ES-I3 (cell line): ENCODE data around the gene ZNF302.
"Not testable (repeated sequence)": the region's sequence is repeated elsewhere in the genome, so short reads cannot be mapped to it uniquely, and the experiment has no call there.

Source experiments
- H3K36me3 ChIP-seq: 2 replicates; pipeline ENCODE4 v1.6.1; 2013; ENCODE audit warnings: mild to moderate bottlenecking, low read length, control low read depth, moderate library complexity; ENCODE audit not compliant: insufficient read depth
- H3K4me1 ChIP-seq: 2 replicates; pipeline ENCODE4 v1.6.1; 2013; ENCODE audit warnings: mild to moderate bottlenecking, control low read depth, low read length; ENCODE audit not compliant: insufficient read depth
- H3K9ac ChIP-seq: 2 replicates; pipeline ENCODE4 v1.6.1; 2013; ENCODE audit warnings: low read depth, mild to moderate bottlenecking, low read length, moderate library complexity
- H3K9me3 ChIP-seq: 2 replicates; pipeline ENCODE4 v1.6.1; 2013; ENCODE audit warnings: mild to moderate bottlenecking, low read length, moderate library complexity; ENCODE audit not compliant: control insufficient read depth, insufficient read depth

ZNF302 gene

DNA sequence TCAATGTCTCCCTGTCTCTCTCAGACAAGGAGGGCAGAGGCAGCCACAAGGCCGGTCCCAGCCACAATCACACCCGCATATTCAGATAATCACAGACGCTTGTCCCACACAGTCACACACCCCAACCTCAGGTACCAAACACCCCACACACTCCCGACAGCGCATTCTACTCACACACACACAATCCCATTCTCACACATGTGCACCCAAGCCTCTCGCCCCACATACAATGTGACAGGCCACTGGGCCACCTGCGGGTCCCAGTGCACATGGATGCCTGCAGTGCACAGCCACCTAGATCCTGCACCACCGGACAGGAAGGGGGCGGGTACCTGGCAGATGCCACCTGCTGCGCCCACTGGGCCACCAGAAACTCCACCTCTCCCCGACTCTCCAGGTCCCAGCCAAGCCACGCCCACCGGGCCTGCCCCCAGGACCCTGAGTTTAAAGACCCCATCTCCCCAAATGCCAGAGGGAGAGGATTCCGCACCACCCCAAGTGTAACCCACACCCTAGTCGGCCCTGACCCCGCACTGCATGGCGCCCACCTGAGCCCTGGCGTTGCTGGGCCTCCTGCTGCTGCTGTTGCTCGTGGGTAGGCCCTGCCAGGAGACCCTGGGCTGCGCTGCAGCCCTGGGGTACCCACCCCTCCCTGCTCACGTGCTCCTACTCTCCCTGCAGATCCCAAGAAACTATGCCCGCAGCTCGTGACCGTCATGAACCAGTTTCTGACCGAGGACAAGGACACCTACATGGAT lies 11.1 kb upstream of the ZNF302 start:
- Histone ChIP-seq H3K9ac (no peak overlapping the region), H3K4me1 (no peaks in the 10 kb centered on the region), H3K36me3 (no peaks in the 10 kb centered on the region), H3K9me3 (no peaks in the 10 kb centered on the region)

DNA sequence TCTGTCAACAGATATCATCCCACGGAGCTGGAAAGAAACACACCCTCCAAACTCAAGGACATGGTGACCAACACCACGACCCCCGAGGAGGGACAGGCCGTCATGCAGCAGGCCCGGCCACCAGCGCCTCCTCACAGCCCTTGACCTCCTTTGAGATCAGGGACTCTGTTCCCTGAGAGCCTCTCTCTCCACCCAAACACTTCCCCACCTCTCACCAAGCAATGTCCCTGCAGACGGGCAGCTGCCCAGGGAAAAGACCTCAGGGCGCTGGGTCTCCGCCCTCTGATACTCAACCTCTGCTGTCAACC lies 10.6 kb upstream of the ZNF302 start:
- Histone ChIP-seq H3K9me3 (no peaks in the 10 kb centered on the region), H3K9ac (no peak overlapping the region), H3K36me3 (no peaks in the 10 kb centered on the region), H3K4me1 (no peaks in the 10 kb centered on the region)

DNA sequence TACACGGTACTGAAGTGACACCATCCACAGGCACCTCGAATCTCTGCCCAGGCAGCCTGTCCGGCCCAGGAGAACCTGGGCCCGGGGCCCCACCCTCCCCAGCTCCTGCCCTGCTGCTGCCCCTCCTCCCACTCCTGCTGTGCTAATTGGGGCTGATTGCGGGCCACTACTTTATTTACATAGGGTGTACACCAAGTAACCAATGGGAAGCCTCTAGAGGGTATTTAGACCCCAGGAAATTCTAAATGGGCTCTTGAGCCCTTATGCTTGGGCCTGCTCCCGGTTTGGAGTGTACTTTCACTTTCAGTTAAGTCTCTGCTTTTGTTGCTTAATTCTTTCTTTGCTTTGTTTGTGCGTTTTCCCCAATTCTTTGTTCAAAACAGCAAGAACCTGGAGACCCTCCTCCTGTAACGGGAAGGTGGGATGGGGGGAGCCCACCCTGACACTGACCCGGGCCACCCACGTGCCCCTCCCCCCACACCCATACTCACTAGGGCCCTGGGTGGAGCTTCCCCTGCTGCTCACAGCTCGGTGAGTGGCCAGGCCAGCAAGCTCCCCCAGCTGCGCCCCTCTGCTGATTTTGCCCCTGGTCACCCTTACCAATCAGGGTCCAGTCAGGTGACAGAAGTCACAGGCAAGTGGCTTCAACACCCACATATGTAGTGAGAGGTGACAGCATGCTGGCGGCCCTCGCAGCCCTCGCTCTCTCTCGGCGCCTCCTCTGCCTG lies 10.0 kb upstream of the ZNF302 start:
- H3K9me3 ChIP-seq, result no peaks in the 10 kb centered on the region
- peak overlapping the region; percentile 25; the same call in 1 of the 2 replicates for H3K9ac ChIP-seq

DNA sequence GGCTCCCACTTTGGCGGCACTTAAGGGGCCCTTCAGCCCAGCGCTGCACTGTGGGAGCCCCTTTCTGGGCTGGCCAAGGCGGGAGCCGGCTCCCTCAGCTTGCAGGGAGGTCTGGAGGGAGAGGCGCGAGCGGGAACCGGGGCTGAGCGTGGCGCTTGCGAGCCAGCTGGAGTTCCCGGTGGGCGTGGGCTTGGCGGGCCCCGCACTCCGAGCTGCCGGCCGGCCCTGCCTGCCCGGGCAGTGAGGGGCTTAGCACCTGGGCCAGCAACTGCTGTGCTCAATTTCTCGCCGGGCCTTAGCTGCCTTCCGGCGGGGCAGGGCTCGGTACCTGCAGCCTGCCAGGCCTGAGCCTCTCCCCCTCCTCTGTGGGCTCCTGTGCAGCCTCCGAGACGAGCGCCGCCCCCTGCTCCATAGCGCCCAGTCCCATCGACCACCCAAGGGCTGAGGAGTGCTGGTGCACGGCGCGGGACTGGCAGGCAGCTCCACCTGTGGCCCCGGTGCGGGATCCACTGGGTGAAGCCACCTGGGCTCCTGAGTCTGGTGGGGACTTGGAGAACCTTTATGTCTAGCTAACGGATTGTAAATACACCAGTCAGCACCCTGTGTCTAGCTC lies 9.3 kb upstream of the ZNF302 start:
- H3K4me1 ChIP-seq, H3K36me3 ChIP-seq, H3K9me3 ChIP-seq: not testable (repeated sequence)
- peak overlapping the region; percentile 13; the same call in 1 of the 2 replicates for H3K9ac ChIP-seq

More for the DNA sequence above, 10.0 kb upstream of the ZNF302 start:
- no peaks in the 10 kb centered on the region for H3K4me1 ChIP-seq
- H3K36me3 ChIP-seq, result no peaks in the 10 kb centered on the region

DNA sequence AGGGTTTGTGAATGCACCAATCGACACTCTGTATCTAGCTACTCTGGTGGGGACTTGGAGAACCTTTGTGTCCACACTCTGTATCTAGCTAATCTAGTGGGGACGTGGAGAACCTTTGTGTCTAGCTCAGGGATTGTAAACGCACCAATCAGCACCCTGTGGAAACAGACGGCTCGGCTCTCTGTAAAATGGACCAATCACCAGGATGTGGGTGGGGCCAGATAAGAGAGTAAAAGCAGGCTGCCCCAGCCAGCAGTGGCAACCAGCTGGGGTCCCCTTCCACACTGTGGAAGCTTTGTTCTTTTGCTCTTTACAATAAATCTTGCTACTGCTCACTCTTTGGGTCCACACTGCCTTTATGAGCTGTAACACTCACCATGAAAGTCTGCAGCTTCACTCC lies 8.8 kb upstream of the ZNF302 start:
- H3K4me1 ChIP-seq, H3K9ac ChIP-seq, H3K9me3 ChIP-seq, H3K36me3 ChIP-seq: not testable (repeated sequence)

DNA sequence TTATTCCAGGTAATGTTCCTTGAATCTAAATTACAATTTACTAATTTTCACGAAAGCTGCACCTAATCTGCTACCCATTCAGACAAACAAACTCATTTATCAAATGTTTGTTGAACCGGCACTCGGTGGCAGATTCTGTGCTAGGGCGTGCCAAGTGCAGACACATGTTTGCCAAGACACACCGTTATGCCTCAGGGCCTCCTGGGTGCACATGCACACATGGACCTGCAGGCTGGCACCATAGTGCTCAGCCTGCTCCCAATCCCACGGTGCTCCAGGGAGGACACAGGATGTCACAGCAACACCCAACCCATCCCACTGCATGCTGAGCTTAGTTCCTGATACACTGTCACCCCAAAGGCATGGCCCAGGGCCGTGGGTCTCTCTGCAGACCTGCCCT lies 8.2 kb upstream of the ZNF302 start:
- Histone ChIP-seq H3K36me3 (no peaks in the 10 kb centered on the region), H3K4me1 (no peaks in the 10 kb centered on the region), H3K9ac (no peak overlapping the region), H3K9me3 (no peaks in the 10 kb centered on the region)

DNA sequence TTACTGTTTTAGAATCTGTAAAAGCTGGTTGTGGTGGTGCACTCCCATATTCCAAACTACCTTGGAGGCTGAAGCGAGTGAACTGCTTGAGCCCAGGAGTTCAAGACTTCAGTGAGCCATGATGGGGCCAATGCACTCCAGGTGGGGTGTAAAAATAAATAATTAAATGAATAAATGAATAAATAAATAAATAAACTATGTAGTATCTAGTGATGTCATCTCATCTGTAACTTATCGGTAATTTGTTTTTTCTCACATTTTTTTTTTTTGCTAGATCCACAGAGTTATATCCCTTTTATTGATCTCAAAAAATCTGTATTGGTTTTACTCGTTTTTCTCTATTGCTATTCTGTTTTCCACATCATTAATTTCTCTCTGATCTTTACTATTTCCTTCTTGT lies 5.5 kb upstream of the ZNF302 start:
- H3K9me3 ChIP-seq, result no peaks in the 10 kb centered on the region
- no peaks in the 10 kb centered on the region for H3K36me3 ChIP-seq
- no peaks in the 10 kb centered on the region for H3K4me1 ChIP-seq
- H3K9ac ChIP-seq, result no peak overlapping the region

DNA sequence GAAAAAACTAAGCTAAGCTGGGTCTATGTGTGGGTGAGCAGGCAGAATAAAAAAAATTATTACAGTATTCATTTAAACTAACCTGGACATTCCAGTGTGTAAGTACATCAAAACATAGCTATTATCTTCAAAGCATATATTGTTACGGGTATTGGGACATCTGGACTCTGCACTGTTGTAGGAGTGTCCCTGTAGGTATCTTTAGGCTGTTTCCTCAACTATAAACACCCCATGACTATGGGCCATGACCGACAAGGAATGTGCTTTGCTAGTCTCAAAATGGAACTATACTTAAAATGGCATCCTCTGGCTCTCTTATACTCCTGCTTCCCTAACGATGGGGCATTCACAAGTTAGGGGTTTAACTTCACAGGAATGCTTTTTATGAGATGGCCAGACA lies 3.9 kb upstream of the ZNF302 start:
- H3K4me1 ChIP-seq, result no peaks in the 10 kb centered on the region
- H3K9me3 ChIP-seq, result no peaks in the 10 kb centered on the region

DNA sequence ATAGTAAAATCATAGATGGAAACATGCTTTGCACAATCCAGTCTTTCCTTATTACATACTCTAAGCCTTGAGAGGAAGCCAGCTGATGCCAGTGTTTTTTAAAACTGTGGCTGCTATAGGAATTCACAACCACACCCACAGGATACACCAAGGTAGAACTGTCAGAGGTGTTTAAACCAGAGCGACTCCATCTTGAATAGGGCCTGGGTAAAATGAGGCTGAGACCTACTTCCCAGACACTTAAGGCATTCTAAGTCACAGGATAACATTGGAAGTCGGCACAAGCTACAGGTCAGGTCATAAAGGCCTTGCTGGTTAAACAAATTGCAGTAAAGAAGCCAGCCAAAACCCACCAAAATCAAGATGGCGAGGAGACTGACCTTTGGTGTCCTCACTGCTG lies 2.2 kb upstream of the ZNF302 start:
- no peaks in the 10 kb centered on the region for H3K4me1 ChIP-seq
- no peaks in the 10 kb centered on the region for H3K9me3 ChIP-seq
- H3K36me3 ChIP-seq, result peaks cover 15% of the 10 kb centered on the region

More for the DNA sequence above, 3.9 kb upstream of the ZNF302 start:
- Histone ChIP-seq H3K9ac (no peak overlapping the region), H3K36me3 (no peaks in the 10 kb centered on the region)

DNA sequence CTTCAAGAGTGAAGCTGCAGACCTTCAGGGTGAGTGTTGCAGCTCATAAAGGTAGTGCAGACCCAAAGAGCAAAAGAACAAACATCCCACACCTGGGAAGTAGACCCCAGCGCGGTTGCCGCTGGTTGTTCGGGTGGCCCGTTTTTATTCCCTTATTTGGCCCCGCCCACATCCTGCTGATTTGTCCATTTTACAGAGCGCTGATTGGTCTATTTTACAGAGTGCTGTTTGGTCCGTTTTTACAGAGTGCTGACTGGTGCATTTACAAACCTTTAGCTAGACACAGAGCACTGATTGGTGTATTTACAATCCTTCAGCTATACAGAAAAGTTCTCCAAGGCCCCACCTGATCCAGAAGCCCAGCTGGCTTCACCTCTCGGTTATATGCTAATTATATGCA lies 1.6 kb upstream of the ZNF302 start:
- no peaks in the 10 kb centered on the region for H3K4me1 ChIP-seq
- no peak overlapping the region for H3K9ac ChIP-seq
- no peaks in the 10 kb centered on the region for H3K9me3 ChIP-seq
- H3K36me3 ChIP-seq, result peaks cover 15% of the 10 kb centered on the region

More for the DNA sequence above, 2.2 kb upstream of the ZNF302 start:
- no peak overlapping the region for H3K9ac ChIP-seq

DNA sequence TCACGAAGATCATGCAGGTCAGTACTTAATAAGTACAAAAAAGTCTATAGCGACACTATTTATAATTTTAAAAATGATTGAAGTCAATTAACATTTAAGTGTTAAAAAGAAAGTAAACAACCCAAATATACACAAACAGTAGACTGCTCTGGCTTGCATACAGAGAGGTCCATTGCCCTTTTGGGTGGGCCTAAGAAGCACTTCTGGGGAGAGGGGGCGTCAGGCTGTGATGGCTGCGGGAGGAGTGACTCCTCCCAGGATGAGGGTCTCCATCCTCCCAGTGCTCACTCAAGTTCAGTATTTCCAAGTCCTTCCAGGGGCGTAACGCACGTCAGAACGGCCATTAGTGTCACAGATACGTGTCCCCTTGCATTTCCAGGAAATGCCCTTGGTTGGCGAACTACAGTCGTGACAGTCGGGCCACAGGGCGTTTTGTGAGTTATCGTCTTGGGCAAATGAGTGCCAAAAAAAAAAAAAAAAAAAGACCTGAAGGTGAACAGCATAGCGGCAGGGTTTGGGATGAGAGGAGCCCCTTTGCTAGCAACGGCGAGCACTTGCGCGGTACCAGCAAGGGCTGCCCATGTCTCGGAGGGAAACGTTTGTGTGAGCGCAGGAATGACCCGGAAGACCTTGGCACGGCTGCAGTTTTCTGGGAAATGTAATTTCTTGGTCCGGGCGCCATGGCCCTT lies 637 bp upstream of the ZNF302 start, which contains the start of gene SCGB2B2:
Gene SCGB2B2 (minus strand): TSS at position 463 of the 689 bp plus-strand sequence. CDS start 82,596 bp downstream, outside the sequence.
- Histone ChIP-seq H3K4me1 (no peaks in the 10 kb centered on the region), H3K36me3 (peaks cover 19% of the 10 kb centered on the region), H3K9ac (peak within 1 kb of the TSS; percentile 81), H3K9me3 (peaks cover 6% of the 10 kb centered on the region)

DNA sequence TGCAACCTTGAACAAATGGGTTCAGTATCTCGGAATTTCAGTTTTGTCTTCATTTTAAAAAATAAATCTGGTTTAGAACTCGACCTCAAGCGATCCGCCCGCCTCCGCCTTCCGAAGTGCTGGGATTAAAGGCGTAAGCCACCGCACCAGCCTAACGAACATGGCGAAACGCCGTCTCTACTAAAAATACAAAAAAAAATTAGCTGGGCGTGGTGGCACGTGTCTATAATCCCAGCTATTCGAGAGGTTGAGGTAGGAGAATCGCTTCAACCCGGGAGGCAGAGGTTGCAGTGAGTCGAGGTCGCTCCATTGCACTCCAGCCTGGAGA lies 571 bp downstream of the ZNF302 start:
- H3K9ac ChIP-seq, result peak overlapping the region; percentile 81
- H3K9me3 ChIP-seq, result peaks cover 6% of the 10 kb centered on the region
- peaks cover 21% of the 10 kb centered on the region for H3K36me3 ChIP-seq
- H3K4me1 ChIP-seq, result no peaks in the 10 kb centered on the region

DNA sequence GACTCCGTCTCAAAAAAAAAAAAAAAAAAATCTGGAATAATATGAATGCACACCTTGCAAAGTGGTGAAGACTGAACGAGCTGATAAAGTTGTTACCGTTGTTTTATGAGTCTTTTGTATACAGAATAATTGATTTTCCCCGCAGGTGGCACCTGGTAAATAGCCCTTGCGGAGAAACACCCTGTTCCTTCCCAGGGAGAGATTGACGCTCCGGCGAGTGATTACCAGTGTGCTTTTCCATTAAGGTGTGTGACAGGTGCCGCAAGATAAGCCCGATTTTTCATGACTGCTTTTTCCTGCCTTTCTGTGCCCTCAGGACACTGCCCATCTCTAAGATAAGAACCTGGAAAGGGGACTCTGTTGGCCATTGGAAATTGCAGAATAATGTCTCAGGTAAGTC lies 943 bp downstream of the ZNF302 start:
- peak overlapping the region; percentile 81; the same call in 1 of the 2 replicates for H3K9ac ChIP-seq

DNA sequence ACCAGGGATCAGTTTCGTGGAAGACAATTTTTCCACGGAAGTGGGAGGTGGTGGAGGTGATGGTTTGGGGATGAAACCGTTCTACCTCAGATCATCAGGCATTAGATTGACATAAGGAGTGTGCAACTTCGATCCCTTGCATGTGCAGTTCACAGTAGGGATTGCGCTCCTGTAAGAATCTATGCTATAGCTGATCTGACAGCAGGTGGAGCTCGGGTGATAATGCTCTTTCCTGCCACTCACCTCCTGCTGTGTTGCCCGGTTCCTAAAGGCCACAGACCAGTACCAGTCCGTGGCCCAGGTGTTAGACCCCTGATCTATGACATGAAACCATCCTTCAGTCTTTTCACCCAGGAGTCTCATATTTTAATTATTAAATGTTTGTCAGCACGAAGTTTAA lies 4.0 kb downstream of the ZNF302 start:
- peaks cover 13% of the 10 kb centered on the region for H3K9me3 ChIP-seq
- no peak overlapping the region for H3K9ac ChIP-seq
- peaks cover 27% of the 10 kb centered on the region for H3K36me3 ChIP-seq
- H3K4me1 ChIP-seq, result no peaks in the 10 kb centered on the region

More for the DNA sequence above, 943 bp downstream of the ZNF302 start:
- Histone ChIP-seq H3K4me1 (no peaks in the 10 kb centered on the region), H3K9me3 (peaks cover 6% of the 10 kb centered on the region), H3K36me3 (peaks cover 22% of the 10 kb centered on the region)
